PC-9 (cell line): ENCODE measurements around the gene USP17L15.
"Not testable (repeated sequence)": the region's sequence is repeated elsewhere in the genome, so short reads cannot be mapped to it uniquely, and the experiment has no call there.

Source experiments
- CTCF ChIP-seq: fragments of 200-600 bp; sonication (generic); conservative IDR thresholded peaks from 2 replicates; pipeline ENCODE4 v1.6.1; 2017; ENCODE audit warnings: mixed run types, antibody characterized with exemption, mild to moderate bottlenecking, moderate library complexity
- EZH2 ChIP-seq: fragments of 200-600 bp; sonication (generic); IDR thresholded peaks from 2 replicates; pipeline ENCODE4 v1.8.0; 2017; ENCODE audit warnings: antibody characterized with exemption, low read depth

- TF ChIP-seq CTCF, EZH2: not testable (repeated sequence)
These were observed 4.3 kb downstream of the USP17L15 start for GRCh38 chr4:9238461-9238860.
